Endothelial cell of umbilical vein (primary cell): ENCODE measurements around the gene ATP1B2.

Experiments used
- EZH2 ChIP-seq: IDR thresholded peaks from 2 replicates; pipeline ENCODE4 v1.6.1; 2012; ENCODE audit warnings: borderline replicate concordance, low read depth, mild to moderate bottlenecking, moderate library complexity, low read length, inconsistent platforms; ENCODE audit not compliant: severe bottlenecking
- MYC ChIP-seq: IDR thresholded peaks from one replicate; pipeline ENCODE4 v1.6.1; 2011; ENCODE audit warnings: mild to moderate bottlenecking, low read depth, low read length
- POLR2A ChIP-seq: IDR thresholded peaks from 2 replicates; pipeline ENCODE4 v1.6.1; 2012; ENCODE audit warnings: low read depth, mild to moderate bottlenecking, control low read depth, low read length
- POLR2AphosphoS5 ChIP-seq: IDR thresholded peaks from 2 replicates; pipeline ENCODE4 v1.6.1; 2012; ENCODE audit warnings: low read depth, mild to moderate bottlenecking, control low read depth, low read length, moderate library complexity; ENCODE audit not compliant: insufficient read depth
- TF ChIP-seq, protein P1 (sequence below), 2 donors: IDR thresholded peaks; 1 replicate in 1 of 2; 2 replicates in 1 of 2; pipeline ENCODE4 v1.5.1; 2011; ENCODE audit warnings: low read length in 2 of 2, mild to moderate bottlenecking in 2 of 2, moderate library complexity in 2 of 2, control low read depth in 1 of 2, inconsistent platforms in 1 of 2, low read depth in 1 of 2; ENCODE audit not compliant: insufficient read depth in 1 of 2; ENCODE audit errors: extremely low read depth in 1 of 2
- TF ChIP-seq, protein P2 (sequence below): IDR thresholded peaks from 2 replicates; pipeline ENCODE4 v1.6.1; 2011; ENCODE audit not compliant: insufficient read depth, insufficient read length

DNA sequence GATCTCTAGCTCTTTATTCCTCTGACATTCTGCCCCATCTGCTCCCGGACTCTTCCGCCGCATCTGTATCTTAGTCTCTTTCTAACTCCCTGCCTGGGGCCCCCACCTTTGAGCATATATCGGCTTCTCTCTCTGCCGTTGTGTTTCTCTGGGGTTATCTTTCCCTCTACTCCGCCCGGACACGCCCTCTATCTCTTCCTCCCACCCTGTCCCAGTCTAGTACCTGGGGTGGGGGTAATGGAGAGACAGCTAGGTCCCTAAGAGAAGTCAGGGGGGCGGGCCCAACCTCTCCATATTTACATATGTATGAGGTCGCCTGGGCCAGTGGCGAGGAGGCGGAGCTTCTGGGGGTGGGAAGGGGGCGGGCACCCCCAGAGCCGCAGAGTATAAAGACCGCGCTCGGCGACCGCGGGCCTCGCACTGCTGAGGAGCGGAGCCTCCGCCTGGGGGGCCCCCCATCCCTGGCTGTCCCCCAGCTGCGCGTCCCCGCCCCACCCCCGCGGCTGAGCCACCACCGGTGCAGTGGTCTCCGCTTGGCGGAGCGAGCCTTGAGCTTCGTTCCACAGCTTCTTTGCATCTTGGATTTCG, at the start of gene ATP1B2:
- TF ChIP-seq, protein P1, sequence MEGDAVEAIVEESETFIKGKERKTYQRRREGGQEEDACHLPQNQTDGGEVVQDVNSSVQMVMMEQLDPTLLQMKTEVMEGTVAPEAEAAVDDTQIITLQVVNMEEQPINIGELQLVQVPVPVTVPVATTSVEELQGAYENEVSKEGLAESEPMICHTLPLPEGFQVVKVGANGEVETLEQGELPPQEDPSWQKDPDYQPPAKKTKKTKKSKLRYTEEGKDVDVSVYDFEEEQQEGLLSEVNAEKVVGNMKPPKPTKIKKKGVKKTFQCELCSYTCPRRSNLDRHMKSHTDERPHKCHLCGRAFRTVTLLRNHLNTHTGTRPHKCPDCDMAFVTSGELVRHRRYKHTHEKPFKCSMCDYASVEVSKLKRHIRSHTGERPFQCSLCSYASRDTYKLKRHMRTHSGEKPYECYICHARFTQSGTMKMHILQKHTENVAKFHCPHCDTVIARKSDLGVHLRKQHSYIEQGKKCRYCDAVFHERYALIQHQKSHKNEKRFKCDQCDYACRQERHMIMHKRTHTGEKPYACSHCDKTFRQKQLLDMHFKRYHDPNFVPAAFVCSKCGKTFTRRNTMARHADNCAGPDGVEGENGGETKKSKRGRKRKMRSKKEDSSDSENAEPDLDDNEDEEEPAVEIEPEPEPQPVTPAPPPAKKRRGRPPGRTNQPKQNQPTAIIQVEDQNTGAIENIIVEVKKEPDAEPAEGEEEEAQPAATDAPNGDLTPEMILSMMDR (IDR thresholded peaks at IDR 0.05; ENCODE audit: extremely low read depth in 1 of 2, insufficient read depth in 1 of 2, low read depth in 1 of 2, low read length in 2 of 2): no peak
- no peak for TF ChIP-seq POLR2A
- TF ChIP-seq EZH2: no peak
- TF ChIP-seq POLR2AphosphoS5: no peak
- TF ChIP-seq MYC: no peak
- TF ChIP-seq, protein P2, sequence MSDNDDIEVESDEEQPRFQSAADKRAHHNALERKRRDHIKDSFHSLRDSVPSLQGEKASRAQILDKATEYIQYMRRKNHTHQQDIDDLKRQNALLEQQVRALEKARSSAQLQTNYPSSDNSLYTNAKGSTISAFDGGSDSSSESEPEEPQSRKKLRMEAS: no peak
